NT2/D1 (cell line): ENCODE data around the gene PTDSS2.

ENCODE experiments used
- YY1 ChIP-seq: IDR thresholded peaks from 2 replicates; pipeline ENCODE4 v1.6.1; 2011; ENCODE audit not compliant: insufficient read length, insufficient read depth
- ZNF274 ChIP-seq: IDR thresholded peaks from 2 replicates; pipeline ENCODE4 v1.6.1; 2011; ENCODE audit warnings: mild to moderate bottlenecking, low read depth, low read length

DNA sequence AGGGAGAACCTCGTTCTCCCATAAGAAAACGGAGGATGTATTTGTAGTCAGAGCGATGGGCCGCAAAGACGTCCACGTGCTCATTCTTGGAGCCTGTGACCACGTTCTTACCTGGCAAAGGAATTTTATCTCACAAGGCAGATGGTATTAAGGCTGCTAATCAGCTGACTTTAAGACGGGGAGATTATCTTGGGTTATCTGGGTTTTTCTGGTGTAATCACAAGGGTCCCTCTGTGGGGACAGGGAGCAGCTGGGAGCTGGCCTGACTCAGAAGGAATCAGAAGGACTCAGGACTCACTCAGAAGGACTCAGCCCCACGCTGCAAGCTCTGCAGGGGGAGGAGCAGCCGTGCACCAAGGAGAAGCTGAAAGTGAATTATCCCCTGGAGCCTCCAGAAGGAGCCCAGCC lies 27.8 kb upstream of the PTDSS2 start:
- TF ChIP-seq ZNF274 (no peak), YY1 (no peak)
